ENCODE data around the gene TECPR2. TPM values are rescaled to one million over a fixed set of nuclear protein-coding genes. Genes with fewer than 3 reads are reported as not detected.

The TECPR2 gene
- total RNA-seq, 1 experiment from 2014 or later, result 12.2 TPM

- RAD21 ChIA-PET (ENCODE audit: low non-redundant PET in 1 of 2, low total read pairs in 2 of 2, uncharacterized antibody in 2 of 2, unreplicated experiment in 2 of 2), result interaction anchor here in 1 of 2 experiments (1.1 kb wide), 1 partner anchor 60 kb away, joined by 4 read pairs; no protein-coding TSS in a partner anchor
- no peaks in the 10 kb centered on the region for H3K9me2 ChIP-seq (ENCODE audit: insufficient read depth)
- CTCF ChIA-PET, result no interaction called here
- H3K27ac ChIP-seq (ENCODE audit: low read depth, low read length), result no peak overlapping the region
- TF ChIP-seq CBX3 (IDR thresholded peaks at IDR 0.05; ENCODE audit: low read depth), result no peak
- TF ChIP-seq EGR1 (IDR thresholded peaks at IDR 0.05; ENCODE audit: low read depth), result no peak
- TF ChIP-seq POLR2A (IDR thresholded peaks at IDR 0.05; ENCODE audit: borderline replicate concordance, extremely low read depth, insufficient read depth, insufficient read length), result no peak
- TF ChIP-seq EZH2 (IDR thresholded peaks at IDR 0.05), result no peak
- POLR2A ChIA-PET, result no interaction called here
- intact Hi-C loops (cut with micrococcal nuclease), result no loop called here
- H3K4me1 ChIP-seq (ENCODE audit: control insufficient read depth in 1 of 2, insufficient read depth in 2 of 2, low read length in 2 of 2), result no peaks in the 10 kb centered on the region
- no peak overlapping the region for H3K4me2 ChIP-seq (ENCODE audit: low read length)
- no peak overlapping the region for H3K4me3 ChIP-seq (replicated peaks in 1 of 2; ENCODE audit: low read depth in 1 of 2, low read length in 2 of 2)
- H3K9ac ChIP-seq (ENCODE audit: low read length), result no peak overlapping the region
- no peaks in the 10 kb centered on the region for H3K9me3 ChIP-seq (ENCODE audit: control insufficient read depth in 1 of 2, insufficient read depth in 1 of 2, low read depth in 1 of 2, low read length in 2 of 2)
- no peaks in the 10 kb centered on the region for H3K36me3 ChIP-seq (ENCODE audit: control insufficient read depth in 1 of 2, insufficient read depth in 2 of 2, low read length in 2 of 2)
- H2AFZ ChIP-seq (ENCODE audit: low read depth, low read length, poor library complexity, severe bottlenecking), result no peak overlapping the region
- no peaks in the 10 kb centered on the region for H4K20me1 ChIP-seq (ENCODE audit: insufficient read depth)
- no peaks in the 10 kb centered on the region for H3K79me2 ChIP-seq (ENCODE audit: insufficient read depth, low read length)
- no TSS peak for BruUV-seq (replicated peaks)
- DNase-seq (ENCODE audit: low read depth, low spot score) (no peak), ATAC-seq (no peak)
- no peaks in the 10 kb centered on the region for H3K27me3 ChIP-seq (ENCODE audit: insufficient read depth, low read length)
Observed at GRCh38 chr14:102498678-102499265, 136.0 kb downstream of the TECPR2 start.

GRCh38 chr14:102499401-102500157 lies 136.8 kb downstream of the TECPR2 start:
- H3K27ac ChIP-seq (ENCODE audit: low read depth, low read length), result no peak overlapping the region
- RAD21 ChIA-PET (ENCODE audit: low non-redundant PET in 1 of 2, low total read pairs in 2 of 2, uncharacterized antibody in 2 of 2, unreplicated experiment in 2 of 2), result no interaction called here
- H3K4me2 ChIP-seq (ENCODE audit: low read length), result no peak overlapping the region
- no peaks in the 10 kb centered on the region for H3K9me3 ChIP-seq (ENCODE audit: control insufficient read depth in 1 of 2, insufficient read depth in 1 of 2, low read depth in 1 of 2, low read length in 2 of 2)
- TF ChIP-seq, protein P1, sequence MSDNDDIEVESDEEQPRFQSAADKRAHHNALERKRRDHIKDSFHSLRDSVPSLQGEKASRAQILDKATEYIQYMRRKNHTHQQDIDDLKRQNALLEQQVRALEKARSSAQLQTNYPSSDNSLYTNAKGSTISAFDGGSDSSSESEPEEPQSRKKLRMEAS (IDR thresholded peaks at IDR 0.05), result no peak
- no peak for TF ChIP-seq EZH2 (IDR thresholded peaks at IDR 0.05)
- TF ChIP-seq CEBPB (IDR thresholded peaks at IDR 0.05; ENCODE audit: low read depth), result no peak
- no peak for TF ChIP-seq EGR1 (IDR thresholded peaks at IDR 0.05; ENCODE audit: low read depth)
- TF ChIP-seq YY1 (IDR thresholded peaks at IDR 0.05; ENCODE audit: extremely low read depth, insufficient replicate concordance, low read depth, low read length), result no peak
- no peak for TF ChIP-seq TCF7L2 (IDR thresholded peaks at IDR 0.05; ENCODE audit: borderline replicate concordance, extremely low read depth, insufficient read depth, insufficient read length)
- no peak for TF ChIP-seq ZFX (IDR thresholded peaks at IDR 0.05)
- no peak for TF ChIP-seq EZH2phosphoT487 (IDR thresholded peaks at IDR 0.05; ENCODE audit: borderline replicate concordance)
- no peak for TF ChIP-seq JUND (IDR thresholded peaks at IDR 0.05)
- no peak for TF ChIP-seq ZBTB33 (IDR thresholded peaks at IDR 0.05; ENCODE audit: extremely low read depth, insufficient replicate concordance, low read length)
- no peak for TF ChIP-seq ELF1 (IDR thresholded peaks at IDR 0.05; ENCODE audit: borderline replicate concordance, low read depth)
- no peak for TF ChIP-seq ZNF274 (IDR thresholded peaks at IDR 0.05; ENCODE audit: low read depth, low read length)
- CTCF ChIA-PET, result no interaction called here
- BruUV-seq (replicated peaks), result no TSS peak
- H2AFZ ChIP-seq (ENCODE audit: low read depth, low read length, poor library complexity, severe bottlenecking), result no peak overlapping the region
- no peaks in the 10 kb centered on the region for H3K79me2 ChIP-seq (ENCODE audit: insufficient read depth, low read length)
- ATAC-seq (no peak), DNase-seq (ENCODE audit: low read depth, low spot score) (no peak)
- no peaks in the 10 kb centered on the region for H3K27me3 ChIP-seq (ENCODE audit: insufficient read depth, low read length)
- intact Hi-C loops (cut with micrococcal nuclease), result no loop called here
- H3K36me3 ChIP-seq (ENCODE audit: control insufficient read depth in 1 of 2, insufficient read depth in 2 of 2, low read length in 2 of 2), result no peaks in the 10 kb centered on the region
- no peak overlapping the region for H3K9ac ChIP-seq (ENCODE audit: low read length)
- POLR2A ChIA-PET, result no interaction called here
- no peak overlapping the region for H3K4me3 ChIP-seq (replicated peaks in 1 of 2; ENCODE audit: low read depth in 1 of 2, low read length in 2 of 2)
- no peaks in the 10 kb centered on the region for H4K20me1 ChIP-seq (ENCODE audit: insufficient read depth)
- no peaks in the 10 kb centered on the region for H3K9me2 ChIP-seq (ENCODE audit: insufficient read depth)
- H3K4me1 ChIP-seq (ENCODE audit: control insufficient read depth in 1 of 2, insufficient read depth in 2 of 2, low read length in 2 of 2), result no peaks in the 10 kb centered on the region
